ENCODE results near the gene TRIM63. TPM values are rescaled to one million over a fixed set of nuclear protein-coding genes. Genes with fewer than 3 reads are reported as not detected.

Gene TRIM63
- total RNA-seq, 1 donor from 2014 or later, result 1.7 TPM

- H3K9me3 Mint-ChIP-seq, result no peaks in the 10 kb centered on the region
- no peak for TF ChIP-seq CTCF (conservative IDR thresholded peaks at IDR 0.05)
- no peak for DNase-seq (ENCODE audit: extremely low spot score, unreplicated experiment)
- H3K27me3 Mint-ChIP-seq, result peaks cover 3% of the 10 kb centered on the region
- H3K36me3 Mint-ChIP-seq, result no peaks in the 10 kb centered on the region
- peaks cover 33% of the 10 kb centered on the region for H3K4me1 Mint-ChIP-seq (ENCODE audit: unreplicated experiment)
- no peak overlapping the region for H3K4me3 Mint-ChIP-seq
- H3K27ac Mint-ChIP-seq, result no peak overlapping the region
These were observed 2.5 kb upstream of the TRIM63 start for GRCh38 chr1:26069941-26070295.

- H3K27ac Mint-ChIP-seq, result no peak overlapping the region
- H3K27me3 Mint-ChIP-seq, result peaks cover 3% of the 10 kb centered on the region
- peaks cover 31% of the 10 kb centered on the region for H3K4me1 Mint-ChIP-seq (ENCODE audit: unreplicated experiment)
- TF ChIP-seq CTCF (conservative IDR thresholded peaks at IDR 0.05), result no peak
- no peaks in the 10 kb centered on the region for H3K36me3 Mint-ChIP-seq
- H3K4me3 Mint-ChIP-seq, result peak overlapping the region; percentile 28
- DNase-seq (ENCODE audit: extremely low spot score, unreplicated experiment), result no peak
- H3K9me3 Mint-ChIP-seq, result no peaks in the 10 kb centered on the region
These were observed 573 bp downstream of the TRIM63 start for GRCh38 chr1:26066857-26067256.

- peak overlapping the region; percentile 41 for H3K4me3 Mint-ChIP-seq
- TF ChIP-seq CTCF (conservative IDR thresholded peaks at IDR 0.05), result no peak
- H3K9me3 Mint-ChIP-seq, result no peaks in the 10 kb centered on the region
- H3K27ac Mint-ChIP-seq, result peak overlapping the region; percentile 65
- peaks cover 31% of the 10 kb centered on the region for H3K4me1 Mint-ChIP-seq (ENCODE audit: unreplicated experiment)
- peaks cover 3% of the 10 kb centered on the region for H3K27me3 Mint-ChIP-seq
- H3K36me3 Mint-ChIP-seq, result no peaks in the 10 kb centered on the region
- DNase-seq (ENCODE audit: extremely low spot score, unreplicated experiment), result no peak
These were observed 1.3 kb downstream of the TRIM63 start for GRCh38 chr1:26066160-26066559.

GRCh38 chr1:26064553-26064952 is 2.9 kb downstream of the TRIM63 start:
- H3K36me3 Mint-ChIP-seq, result no peaks in the 10 kb centered on the region
- no peaks in the 10 kb centered on the region for H3K9me3 Mint-ChIP-seq
- no peak for DNase-seq (ENCODE audit: extremely low spot score, unreplicated experiment)
- TF ChIP-seq CTCF (conservative IDR thresholded peaks at IDR 0.05), result no peak
- H3K27me3 Mint-ChIP-seq, result peaks cover 6% of the 10 kb centered on the region
- H3K27ac Mint-ChIP-seq, result peak overlapping the region; percentile 56
- peaks cover 31% of the 10 kb centered on the region for H3K4me1 Mint-ChIP-seq (ENCODE audit: unreplicated experiment)
- no peak overlapping the region for H3K4me3 Mint-ChIP-seq

GRCh38 chr1:26060832-26061574 is 6.4 kb downstream of the TRIM63 start:
- TF ChIP-seq CTCF (conservative IDR thresholded peaks at IDR 0.05), result no peak
- no peaks in the 10 kb centered on the region for H3K36me3 Mint-ChIP-seq
- H3K4me3 Mint-ChIP-seq, result no peak overlapping the region
- H3K9me3 Mint-ChIP-seq, result no peaks in the 10 kb centered on the region
- H3K27me3 Mint-ChIP-seq, result peaks cover 15% of the 10 kb centered on the region
- DNase-seq (ENCODE audit: extremely low spot score, unreplicated experiment), result no peak
- H3K4me1 Mint-ChIP-seq (ENCODE audit: unreplicated experiment), result peaks cover 12% of the 10 kb centered on the region
- peak overlapping the region; percentile 25 for H3K27ac Mint-ChIP-seq
